ENCODE results near the gene MITF.

MITF gene

DNA sequence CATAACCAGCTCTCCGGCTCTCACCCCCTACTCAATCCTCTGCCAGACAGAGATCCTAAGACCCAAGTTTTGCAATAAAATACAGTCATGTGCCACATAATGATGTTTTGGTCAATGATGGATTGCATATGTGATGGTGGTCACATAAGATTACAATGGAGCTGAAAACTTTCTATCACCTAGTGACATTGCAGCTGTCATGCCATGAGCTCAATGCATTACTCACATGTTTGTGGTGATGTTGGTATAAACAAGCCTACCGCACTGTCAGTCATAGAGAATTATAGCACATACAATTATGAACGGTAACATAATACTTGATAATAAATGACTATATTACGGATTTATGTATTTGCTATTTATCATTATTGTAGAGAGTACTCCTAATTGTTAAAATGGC, 233.4 kb downstream of the MITF start:
- Mint-ChIP-seq H3K4me1 (no peaks in the 10 kb centered on the region), H3K36me3 (no peaks in the 10 kb centered on the region), H3K27ac (no peak overlapping the region), H3K9me3 (peaks cover 7% of the 10 kb centered on the region), H3K4me3 (no peak overlapping the region)
- ATAC-seq (no peak), DNase-seq (ENCODE audit: low spot score in 2 of 2) (no peak)

DNA sequence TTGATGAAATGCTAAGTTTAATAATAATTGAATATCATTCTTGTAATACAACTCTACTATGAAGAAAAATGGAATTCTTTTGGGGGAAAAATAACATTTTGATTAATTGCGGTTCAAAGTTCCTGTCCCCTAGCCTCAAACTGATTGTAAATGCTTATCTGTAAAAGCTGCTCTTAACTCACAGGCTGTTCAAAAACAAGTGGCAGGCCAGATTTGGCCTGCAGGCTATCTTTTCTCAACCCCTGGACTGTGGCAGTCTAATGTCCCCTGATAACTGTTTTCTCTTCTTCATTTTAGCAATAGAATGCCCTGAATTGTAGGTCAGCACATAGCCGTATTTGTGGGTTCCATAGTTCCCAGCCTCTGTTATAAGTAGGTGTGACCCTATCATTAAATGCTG, 236.8 kb downstream of the MITF start:
- no peak for DNase-seq (ENCODE audit: low spot score in 2 of 2)
- Mint-ChIP-seq H3K4me3 (no peak overlapping the region), H3K9me3 (peaks cover 10% of the 10 kb centered on the region), H3K36me3 (no peaks in the 10 kb centered on the region), H3K27ac (no peak overlapping the region), H3K4me1 (no peaks in the 10 kb centered on the region)
- ATAC-seq = no peak

DNA sequence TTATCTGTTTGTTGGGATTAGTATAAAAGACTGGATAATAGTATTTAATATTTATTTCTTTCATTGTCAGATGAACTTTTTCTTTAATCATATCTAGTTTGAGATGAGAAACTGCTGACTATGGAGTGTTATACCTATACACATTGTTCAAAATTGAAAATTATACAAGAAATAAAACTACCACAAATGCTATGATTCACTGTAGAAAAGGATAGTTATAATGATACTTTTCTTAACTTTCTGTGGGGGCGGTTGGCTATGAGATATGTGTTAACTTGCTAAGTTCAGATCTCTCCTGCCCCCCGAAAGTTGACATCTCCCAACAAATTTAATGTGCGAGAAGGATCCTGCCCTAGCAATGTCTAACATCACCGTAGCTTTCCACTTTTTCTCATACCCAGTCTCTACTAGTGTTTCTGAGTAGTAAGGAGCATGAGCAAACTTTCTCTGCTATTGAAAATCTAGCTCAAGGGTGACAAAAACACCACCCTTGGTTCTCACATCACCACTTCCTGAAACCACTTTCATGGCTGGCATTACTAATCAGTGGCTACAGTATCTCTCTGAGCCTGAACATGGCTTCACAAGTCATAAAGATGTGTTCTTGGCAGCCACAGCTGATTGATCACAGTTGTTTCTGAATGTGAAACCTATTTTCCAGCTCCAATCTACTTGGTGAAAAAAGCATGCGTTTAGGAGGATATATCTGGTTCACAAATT, 244.4 kb downstream of the MITF start:
- no peak for DNase-seq (ENCODE audit: low spot score in 2 of 2)

DNA sequence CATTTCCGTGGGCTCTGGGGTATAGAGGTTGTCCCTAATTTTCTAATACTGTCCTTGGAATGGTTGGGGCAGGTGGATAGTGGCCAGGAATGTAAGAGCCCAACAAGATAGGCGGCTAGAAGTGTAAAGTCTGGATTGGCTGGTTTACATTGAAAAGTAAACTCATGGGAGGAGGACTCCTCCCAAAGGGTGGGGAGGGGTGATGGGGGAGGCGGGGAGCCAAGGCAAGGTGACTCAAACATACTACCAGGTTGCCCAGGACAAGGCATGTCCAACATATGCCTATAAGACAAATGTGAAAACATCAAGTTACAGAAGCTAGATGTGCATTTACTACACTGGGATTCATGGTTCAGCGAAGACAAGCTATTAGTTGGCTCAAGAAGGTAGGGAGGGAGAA, 246.0 kb downstream of the MITF start:
- DNase-seq (ENCODE audit: low spot score in 2 of 2) = no peak
- H3K4me3 Mint-ChIP-seq = no peak overlapping the region
- H3K36me3 Mint-ChIP-seq = no peaks in the 10 kb centered on the region
- H3K9me3 Mint-ChIP-seq = peaks cover 11% of the 10 kb centered on the region
- no peaks in the 10 kb centered on the region for H3K4me1 Mint-ChIP-seq
- no peak overlapping the region for H3K27ac Mint-ChIP-seq
- ATAC-seq = no peak

More for the DNA sequence above, 244.4 kb downstream of the MITF start:
- Mint-ChIP-seq H3K9me3 (peaks cover 8% of the 10 kb centered on the region), H3K27ac (no peak overlapping the region), H3K4me3 (no peak overlapping the region), H3K4me1 (no peaks in the 10 kb centered on the region), H3K36me3 (no peaks in the 10 kb centered on the region)
- ATAC-seq = peak; percentile 80

DNA sequence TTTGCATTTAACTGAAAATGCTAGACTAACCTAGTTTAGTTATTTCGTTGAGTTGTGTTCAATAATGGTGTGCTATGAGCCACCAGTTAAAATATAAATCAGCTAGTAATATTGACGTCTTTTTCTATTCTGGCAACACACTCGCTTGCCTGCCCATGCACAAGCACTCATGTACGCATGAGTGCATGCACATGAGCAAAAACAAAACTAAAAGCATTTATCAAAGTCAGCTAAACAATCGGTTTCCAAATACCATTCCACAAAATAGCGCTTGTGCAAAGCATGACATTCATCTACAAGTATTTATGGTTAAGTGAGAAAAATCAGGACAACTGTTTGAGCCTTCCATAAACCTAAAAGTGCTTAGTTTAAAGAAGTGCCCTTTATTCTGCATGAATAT, 247.2 kb downstream of the MITF start:
- H3K4me3 Mint-ChIP-seq = no peak overlapping the region
- DNase-seq (ENCODE audit: low spot score in 2 of 2) = no peak
- peaks cover 8% of the 10 kb centered on the region for H3K9me3 Mint-ChIP-seq
- no peak overlapping the region for H3K27ac Mint-ChIP-seq
- no peaks in the 10 kb centered on the region for H3K36me3 Mint-ChIP-seq
- H3K4me1 Mint-ChIP-seq = no peaks in the 10 kb centered on the region
- no peak for ATAC-seq

DNA sequence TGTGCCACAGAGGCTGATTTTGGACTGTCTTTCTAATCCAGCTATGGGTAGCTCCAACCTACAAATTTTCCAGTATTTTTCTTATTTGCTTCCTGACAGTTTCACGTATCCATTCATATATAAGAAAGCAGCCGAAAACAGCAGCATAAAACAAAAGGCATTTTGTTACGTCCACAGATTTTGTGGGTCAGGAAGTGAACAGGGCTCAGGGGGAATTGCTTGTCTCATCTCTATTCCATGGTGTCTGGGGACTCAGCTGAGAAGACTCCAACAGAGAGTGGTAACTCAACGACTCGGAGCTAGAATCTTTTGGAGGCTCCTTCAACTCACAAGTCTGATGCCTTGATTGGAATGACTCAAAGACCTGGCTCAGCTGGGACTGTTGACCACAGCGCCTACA, 248.6 kb downstream of the MITF start:
- peaks cover 8% of the 10 kb centered on the region for H3K9me3 Mint-ChIP-seq
- DNase-seq (ENCODE audit: low spot score in 2 of 2) (no peak), ATAC-seq (no peak)
- H3K36me3 Mint-ChIP-seq = no peaks in the 10 kb centered on the region
- H3K4me1 Mint-ChIP-seq = no peaks in the 10 kb centered on the region
- no peak overlapping the region for H3K27ac Mint-ChIP-seq
- H3K4me3 Mint-ChIP-seq = no peak overlapping the region

DNA sequence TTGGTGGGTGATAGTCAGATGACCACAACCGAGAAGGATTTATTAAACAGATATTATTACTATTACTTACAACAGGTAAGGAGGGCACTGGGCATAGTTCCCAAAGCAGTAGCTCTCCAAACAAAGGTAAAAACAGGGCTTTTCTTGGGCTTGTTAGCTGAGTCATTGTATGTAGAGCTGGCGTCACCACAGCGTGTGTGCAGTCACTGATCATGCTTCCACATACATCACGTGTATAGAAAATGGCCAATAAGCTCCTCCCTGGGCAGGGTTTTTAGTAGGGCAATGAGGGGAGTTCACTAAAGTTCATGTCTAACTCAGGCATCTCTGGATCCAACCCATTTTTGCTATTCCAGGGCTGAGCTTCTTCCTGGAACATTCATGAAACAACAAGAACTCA, 254.5 kb downstream of the MITF start:
- no peak for DNase-seq (ENCODE audit: low spot score in 2 of 2)
- Mint-ChIP-seq H3K27ac (no peak overlapping the region), H3K4me1 (no peaks in the 10 kb centered on the region), H3K4me3 (no peak overlapping the region), H3K9me3 (peaks cover 3% of the 10 kb centered on the region), H3K36me3 (no peaks in the 10 kb centered on the region)
- ATAC-seq = no peak

DNA sequence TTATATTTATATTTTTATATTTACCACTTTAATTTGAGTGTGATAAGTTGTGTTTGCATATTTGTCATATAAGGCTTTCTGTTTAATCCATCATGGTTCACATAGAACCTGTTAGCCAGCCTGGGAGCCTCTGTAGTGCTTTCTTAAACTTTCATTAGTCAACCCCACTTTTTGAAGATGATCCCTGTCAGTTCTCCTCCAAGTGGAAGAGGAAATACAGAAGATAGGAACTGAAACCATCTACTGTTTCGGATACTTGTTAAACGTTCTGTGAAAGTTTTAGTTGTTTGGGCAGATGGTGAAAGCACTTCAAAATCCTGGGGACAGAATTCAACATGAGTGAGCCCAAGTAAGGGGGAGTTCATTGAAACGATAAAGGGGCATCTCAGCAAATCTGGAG, 255.7 kb downstream of the MITF start:
- ATAC-seq (no peak), DNase-seq (ENCODE audit: low spot score in 2 of 2) (no peak)
- H3K4me1 Mint-ChIP-seq = no peaks in the 10 kb centered on the region
- H3K27ac Mint-ChIP-seq = no peak overlapping the region
- H3K4me3 Mint-ChIP-seq = no peak overlapping the region
- H3K36me3 Mint-ChIP-seq = no peaks in the 10 kb centered on the region
- peaks cover 2% of the 10 kb centered on the region for H3K9me3 Mint-ChIP-seq

DNA sequence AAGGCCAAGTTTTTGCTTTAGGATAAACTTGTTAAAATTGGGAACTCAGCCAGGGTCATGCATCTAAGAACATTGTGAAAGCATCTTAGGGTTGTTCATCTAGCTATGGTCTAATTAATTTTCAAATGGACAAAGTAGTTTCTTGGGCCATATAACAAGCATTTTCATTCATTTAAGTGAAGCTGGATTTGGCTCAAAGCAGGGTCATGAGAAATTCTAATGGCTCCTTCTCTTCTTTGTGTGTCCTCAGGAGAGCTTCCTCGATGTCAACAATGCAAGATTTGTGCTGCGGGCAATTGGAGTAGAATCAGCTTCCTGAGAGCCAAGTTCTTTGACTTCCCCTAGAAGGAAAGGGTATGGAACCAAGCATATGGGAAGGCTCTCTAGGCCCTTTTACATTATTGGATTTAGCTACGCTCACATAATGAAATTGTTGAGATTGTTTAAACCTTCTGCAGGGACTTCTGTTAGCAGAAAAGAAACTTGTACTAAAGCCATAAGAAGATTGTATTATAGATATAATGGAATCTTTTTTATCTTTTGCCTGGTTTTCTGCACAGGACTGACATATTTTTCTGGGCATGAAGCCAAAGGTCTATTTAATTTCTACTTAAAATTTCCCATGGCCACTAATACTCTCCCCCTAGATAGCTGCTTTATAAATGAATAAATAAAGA, 258.5 kb downstream of the MITF start:
- Mint-ChIP-seq H3K36me3 (no peaks in the 10 kb centered on the region), H3K4me3 (no peak overlapping the region), H3K9me3 (peaks cover 6% of the 10 kb centered on the region), H3K27ac (no peak overlapping the region), H3K4me1 (no peaks in the 10 kb centered on the region)
- no peak for ATAC-seq
- no peak for DNase-seq (ENCODE audit: low spot score in 2 of 2)

DNA sequence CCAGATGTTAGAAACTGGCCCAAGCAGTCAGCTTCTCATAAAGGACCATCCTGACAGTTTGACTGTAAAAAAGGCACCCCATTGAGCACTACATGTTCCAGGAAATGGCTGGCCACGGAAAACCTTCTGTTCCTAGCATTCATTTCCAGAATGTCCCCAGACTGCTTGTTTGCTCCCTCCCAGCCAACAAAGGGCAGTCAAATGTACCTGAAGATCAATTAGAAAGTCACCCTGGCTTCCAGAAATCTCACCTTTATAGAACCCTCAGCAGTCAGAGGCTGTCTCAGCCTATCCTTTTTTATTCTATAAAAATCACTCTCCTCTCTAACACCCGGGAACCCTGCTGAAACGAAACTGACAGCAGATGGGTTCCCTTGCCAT, 259.5 kb downstream of the MITF start:
- Mint-ChIP-seq H3K4me3 (no peak overlapping the region), H3K4me1 (no peaks in the 10 kb centered on the region), H3K36me3 (no peaks in the 10 kb centered on the region), H3K27ac (no peak overlapping the region), H3K9me3 (peaks cover 6% of the 10 kb centered on the region)
- DNase-seq (ENCODE audit: low spot score in 2 of 2) = no peak
- ATAC-seq = no peak

DNA sequence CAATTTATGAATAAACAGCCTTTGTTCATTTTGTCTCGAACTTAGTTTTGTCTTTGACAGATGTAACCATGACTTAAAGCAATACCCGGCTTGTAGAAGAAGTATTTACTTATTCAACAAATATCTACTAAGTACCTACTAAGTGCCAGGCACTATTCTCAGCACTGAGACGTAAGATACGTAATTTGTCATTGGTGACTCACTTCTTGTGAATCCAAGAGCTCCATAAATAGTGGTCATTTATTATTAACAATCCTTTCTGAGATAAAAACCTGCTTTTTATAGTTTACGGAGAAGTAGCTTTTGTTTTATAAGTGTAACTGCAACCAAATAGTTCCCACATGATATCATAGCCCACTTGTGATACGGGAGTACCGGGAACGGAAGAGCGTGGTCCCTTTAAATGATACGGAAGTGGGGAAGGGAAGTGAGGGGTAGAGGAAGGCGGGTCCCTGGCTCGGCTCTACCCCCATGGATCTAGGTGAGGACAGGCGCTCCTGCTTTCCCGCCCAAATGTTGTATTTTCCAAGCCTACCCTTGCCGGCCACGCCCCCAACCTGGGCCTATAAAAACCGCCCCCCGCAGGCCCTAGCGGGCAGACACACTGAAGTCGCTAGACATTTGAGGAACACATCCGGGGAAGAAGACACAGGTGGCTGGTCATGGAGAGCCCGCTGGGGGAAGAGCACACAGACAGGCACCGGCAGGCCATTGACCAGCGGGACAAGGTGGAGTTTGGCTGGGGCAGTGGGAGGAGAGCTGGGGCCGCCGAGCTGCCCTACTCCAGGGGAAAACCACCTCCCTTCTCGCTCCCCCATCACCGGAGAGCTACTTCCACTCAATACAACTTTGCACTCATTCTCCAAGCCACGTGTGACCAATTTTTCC, 260.1 kb downstream of the MITF start, which contains the start of gene SAMMSON:
SAMMSON (plus strand) TSS at position 594 of the 888 bp plus-strand sequence.
- Mint-ChIP-seq H3K9me3 (peaks cover 6% of the 10 kb centered on the region), H3K4me3 (no peak within 1 kb of the TSS), H3K27ac (no peak within 1 kb of the TSS), H3K36me3 (no peaks in the 10 kb centered on the region), H3K4me1 (no peaks in the 10 kb centered on the region)
- no peak for ATAC-seq
- DNase-seq (ENCODE audit: low spot score in 2 of 2) = no peak

DNA sequence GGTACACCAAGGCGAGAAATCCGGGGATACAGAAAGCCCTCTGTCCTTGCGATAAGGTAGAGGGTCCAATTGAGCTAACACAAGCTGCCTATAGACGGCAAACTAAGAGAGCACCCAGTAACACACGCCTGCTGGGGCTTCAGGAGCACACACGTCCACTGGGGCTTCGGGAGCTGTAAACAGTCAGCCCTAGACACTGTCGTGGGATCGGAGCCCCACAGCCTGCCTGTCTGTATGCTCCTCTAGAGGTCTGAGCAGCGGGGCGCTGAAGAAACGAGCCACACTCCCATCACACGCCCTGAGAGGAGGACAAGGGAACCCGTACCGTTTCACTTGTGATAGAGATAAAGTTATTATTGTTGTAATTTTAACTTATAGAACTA, 260.8 kb downstream of the MITF start:
- Mint-ChIP-seq H3K36me3 (no peaks in the 10 kb centered on the region), H3K4me3 (no peak overlapping the region), H3K4me1 (no peaks in the 10 kb centered on the region), H3K27ac (no peak overlapping the region), H3K9me3 (peaks cover 6% of the 10 kb centered on the region)
- no peak for ATAC-seq
- DNase-seq (ENCODE audit: low spot score in 2 of 2) = no peak

DNA sequence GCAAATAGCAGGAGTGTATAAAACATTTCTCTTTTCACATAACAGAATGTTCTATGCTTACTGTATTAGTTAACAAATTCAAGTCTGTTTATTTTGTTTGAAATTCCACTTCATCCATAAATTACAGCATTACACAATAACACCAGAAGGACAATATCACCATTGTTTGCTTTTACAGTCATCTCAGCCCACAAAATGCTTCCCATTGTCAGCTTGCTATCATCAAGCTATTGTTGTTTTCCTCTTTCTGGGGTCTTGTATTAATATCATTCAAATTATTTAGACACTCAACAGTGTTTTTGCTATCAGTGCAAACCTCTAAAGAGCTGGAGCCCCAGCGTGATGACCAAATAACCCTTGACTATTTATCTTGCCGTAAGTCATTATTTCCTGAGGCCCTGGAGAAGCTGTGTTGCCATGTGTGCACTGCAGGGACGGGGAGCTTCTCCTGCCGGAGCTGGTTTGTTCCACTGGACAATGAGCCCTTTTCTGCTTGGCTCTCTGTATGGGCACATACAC, 261.4 kb downstream of the MITF start:
- Mint-ChIP-seq H3K36me3 (no peaks in the 10 kb centered on the region), H3K9me3 (peaks cover 6% of the 10 kb centered on the region), H3K4me3 (no peak overlapping the region), H3K4me1 (no peaks in the 10 kb centered on the region), H3K27ac (no peak overlapping the region)
- ATAC-seq (no peak), DNase-seq (ENCODE audit: low spot score in 2 of 2) (no peak)

DNA sequence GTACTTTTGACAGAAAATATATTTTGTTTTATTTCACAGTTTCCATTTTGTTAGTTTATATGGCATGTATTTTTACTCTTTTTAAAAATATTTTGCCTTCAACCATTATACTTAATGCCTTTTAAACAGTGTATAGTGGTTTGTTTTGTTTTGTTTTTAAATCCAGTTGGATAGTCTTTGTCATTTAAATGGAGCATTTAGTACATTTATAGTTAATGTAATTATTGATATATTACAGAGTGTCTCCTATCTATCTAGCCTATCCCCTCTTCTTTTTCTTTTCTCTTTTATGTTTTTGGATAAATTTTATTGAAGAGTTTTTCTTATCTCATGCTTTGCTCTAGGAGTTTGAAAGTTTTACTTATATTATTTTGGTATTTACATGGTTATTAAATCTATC, 263.9 kb downstream of the MITF start:
- ATAC-seq = no peak
- DNase-seq (ENCODE audit: low spot score in 2 of 2) = no peak
- Mint-ChIP-seq H3K9me3 (peaks cover 6% of the 10 kb centered on the region), H3K4me1 (no peaks in the 10 kb centered on the region), H3K27ac (no peak overlapping the region), H3K4me3 (no peak overlapping the region), H3K36me3 (no peaks in the 10 kb centered on the region)

DNA sequence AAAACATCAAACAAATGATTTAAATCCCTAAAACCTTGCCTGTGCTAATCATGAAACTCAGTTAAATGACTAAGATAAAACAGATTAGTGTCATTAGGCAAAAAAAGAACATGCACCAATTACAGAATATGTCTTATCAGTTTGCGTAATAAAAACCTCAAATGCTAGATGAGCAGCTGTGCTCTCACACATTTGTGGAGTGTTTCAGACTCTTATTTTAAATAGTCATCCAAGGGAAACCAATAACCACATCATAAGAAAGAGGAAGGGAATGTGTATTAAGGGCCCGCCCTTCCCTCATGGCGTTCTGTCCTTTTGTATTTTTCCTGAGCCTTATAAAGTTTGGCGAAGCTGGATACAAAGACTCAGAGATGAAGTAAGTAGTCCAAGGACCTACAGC, 266.8 kb downstream of the MITF start:
- Mint-ChIP-seq H3K4me1 (no peaks in the 10 kb centered on the region), H3K36me3 (no peaks in the 10 kb centered on the region), H3K9me3 (peaks cover 3% of the 10 kb centered on the region), H3K27ac (no peak overlapping the region), H3K4me3 (no peak overlapping the region)
- ATAC-seq = no peak
- DNase-seq (ENCODE audit: low spot score in 2 of 2) = no peak
